GM12878 (cell line): ENCODE measurements around the gene GDNF. TPM values are rescaled to one million over a fixed set of nuclear protein-coding genes. Genes with fewer than 3 reads are reported as not detected.

Experiments used
- E2F8 ChIP-seq: fragments of 450-650 bp; IDR thresholded peaks from 2 replicates; pipeline ENCODE4 v1.6.1; 2018; ENCODE audit warnings: mild to moderate bottlenecking, low read depth, moderate library complexity; ENCODE audit not compliant: partially characterized antibody
- MXI1 ChIP-seq: fragments of 150-350 bp; IDR thresholded peaks from 2 replicates; pipeline ENCODE4 v1.6.1; 2011; ENCODE audit warnings: low read depth, mild to moderate bottlenecking, inconsistent platforms, low read length, improper control_type of control experiment
- NFIC ChIP-seq: IDR thresholded peaks from 2 replicates; pipeline ENCODE4 v1.6.1; 2012; ENCODE audit warnings: low read depth, mild to moderate bottlenecking, inconsistent platforms, low read length, moderate library complexity
- NFXL1 ChIP-seq: fragments of 450-650 bp; IDR thresholded peaks from 2 replicates; pipeline ENCODE4 v1.6.1; 2017; ENCODE audit warnings: antibody characterized with exemption, mild to moderate bottlenecking, borderline replicate concordance
- NFYA ChIP-seq: IDR thresholded peaks from 2 replicates; pipeline ENCODE4 v1.6.1; 2011; ENCODE audit warnings: low read depth, mild to moderate bottlenecking, low read length, improper control_type of control experiment, borderline replicate concordance
- RELB ChIP-seq: fragments of 450-650 bp; IDR thresholded peaks from 2 replicates; pipeline ENCODE4 v1.6.1; 2017; ENCODE audit warnings: low read depth, mild to moderate bottlenecking, moderate library complexity
- USF2 ChIP-seq: IDR thresholded peaks from 2 replicates; pipeline ENCODE4 v1.6.1; 2011; ENCODE audit warnings: low read depth, low read length, improper control_type of control experiment, borderline replicate concordance
- polyA plus RNA-seq, 11 experiments: library from polyadenylated mRNA; depleted of rRNA in 4 of 11; unstranded in 6 of 11; stranded (reverse) in 5 of 11; fragments of >200 nt; fragmentation: Nextera tagmentation in 4 of 11; fragmentation: Illumina TruSeq in 1 of 11; extraction: Ambion mirVana in 4 of 11; extraction: Trizol in 1 of 11; gene quantifications; 1 replicate in 1 of 11; 2 replicates in 10 of 11; pipeline versions ENCODE4 v1.2.1 to v1.2.3, GENCODE V29; 2011 to 2016; ENCODE audit warnings: inconsistent platforms in 2 of 11, missing spikeins in 2 of 11, low read depth in 1 of 11
- total RNA-seq, 4 experiments: library from RNA; depleted of rRNA in 3 of 4; stranded (reverse); fragments of >200 nt in 3 of 4; fragmentation: Illumina TruSeq in 1 of 4; extraction: Trizol in 1 of 4; gene quantifications; 2 replicates each; pipeline versions ENCODE4 v1.2.1 to v1.2.3, GENCODE V29; 2013 to 2021

Gene GDNF
- total and polyA plus RNA-seq, 10 of the 15 experiments (the other 5 are each of a cell fraction or from before 2014, with no cell fraction given): not detected

GRCh38 chr5:37888476-37888875 lies 48.6 kb upstream of the GDNF start (continued):
- TF ChIP-seq E2F8 (no peak), NFYA (no peak), NFIC (no peak), MXI1 (no peak), NFXL1 (no peak), USF2 (no peak), RELB (no peak)
- TF ChIP-seq, all 136 proteins: peak for 0
